ENCODE results near the gene ASL.
"Not testable (repeated sequence)": the region's sequence is repeated elsewhere in the genome, so short reads cannot be mapped to it uniquely, and the experiment has no call there.

ASL gene

DNA sequence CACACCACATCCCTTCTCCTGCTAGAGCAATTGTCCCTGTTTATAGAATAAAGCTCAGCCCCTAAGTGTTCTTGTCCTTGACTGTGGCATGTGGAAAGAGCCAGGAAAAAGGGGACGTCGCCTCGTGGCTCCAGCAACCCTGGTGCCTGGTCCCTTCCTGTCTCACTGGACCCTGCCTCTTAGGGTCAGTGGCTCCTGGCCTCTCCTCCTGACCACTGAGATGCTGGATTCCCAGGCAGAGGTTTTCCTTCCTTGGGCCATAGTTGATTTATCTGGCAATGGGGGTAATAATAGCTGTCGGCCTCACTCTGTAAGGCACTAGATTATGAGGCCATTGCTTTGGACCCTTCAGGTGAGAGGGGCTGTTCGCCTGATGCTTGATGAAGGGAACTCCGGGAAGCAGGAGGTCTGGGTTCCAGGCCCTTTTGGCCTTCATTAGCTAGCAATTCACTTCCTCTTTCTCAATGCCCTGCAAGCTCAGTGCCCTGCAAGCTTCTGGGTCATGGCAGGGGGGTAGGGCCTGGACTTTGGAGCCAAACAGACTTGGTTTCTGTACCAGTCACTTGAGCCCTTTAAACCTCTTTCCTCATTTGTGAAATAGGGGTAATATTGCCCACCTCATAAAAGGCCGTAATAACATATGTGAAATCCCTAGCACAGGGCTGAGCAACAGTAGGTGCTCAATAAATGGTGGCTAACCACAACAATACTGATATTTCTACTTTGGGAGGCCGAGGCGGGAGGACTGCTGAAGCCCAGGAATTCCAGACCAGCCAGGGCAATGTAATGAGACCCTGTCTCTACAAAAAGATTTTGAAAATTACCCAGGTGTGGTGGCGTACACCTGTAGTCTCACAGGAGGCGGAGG lies 1.1 kb downstream of the ASL start:
- no peak for DNase-seq

- no peak for DNase-seq
Observed at GRCh38 chr7:66078067-66078466, 2.4 kb downstream of the ASL start.

DNA sequence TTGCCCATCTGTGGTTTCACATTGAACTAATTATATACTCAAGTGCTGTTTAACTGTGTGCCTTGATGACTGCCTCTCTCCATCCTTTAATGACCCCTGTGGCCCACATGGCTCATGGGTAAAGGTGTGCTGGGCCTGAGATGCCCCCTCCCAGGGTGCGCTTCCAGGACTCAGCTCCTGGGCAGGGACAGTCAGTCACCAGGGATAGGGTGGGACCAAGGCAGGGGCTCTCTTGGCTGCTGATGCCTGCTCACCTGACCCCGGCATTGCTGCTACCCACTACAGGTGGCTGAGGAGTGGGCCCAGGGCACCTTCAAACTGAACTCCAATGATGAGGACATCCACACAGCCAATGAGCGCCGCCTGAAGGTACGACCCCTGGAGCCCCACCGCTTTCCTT lies 6.5 kb downstream of the ASL start:
- DNase-seq: no peak

DNA sequence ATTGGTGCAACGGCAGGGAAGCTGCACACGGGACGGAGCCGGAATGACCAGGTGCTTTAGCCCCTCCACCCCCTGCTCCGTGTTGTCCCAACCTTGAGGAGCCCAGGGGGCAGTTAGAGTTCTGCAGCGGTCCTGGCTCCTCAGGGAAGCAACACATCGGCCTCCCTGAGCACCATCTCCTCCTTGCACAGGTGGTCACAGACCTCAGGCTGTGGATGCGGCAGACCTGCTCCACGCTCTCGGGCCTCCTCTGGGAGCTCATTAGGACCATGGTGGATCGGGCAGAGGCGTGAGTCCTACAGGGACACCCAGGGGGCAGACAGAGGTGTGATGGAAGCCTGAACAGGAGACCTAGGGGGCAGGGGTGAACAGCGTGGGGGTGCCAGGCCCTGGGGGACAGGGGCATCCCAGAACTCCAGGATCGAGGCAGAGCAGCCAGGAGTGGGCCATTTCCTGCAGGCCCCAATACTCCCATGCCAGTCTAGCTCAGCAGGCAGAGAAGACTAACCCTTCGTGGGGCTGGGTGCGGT lies 7.3 kb downstream of the ASL start:
- DNase-seq: no peak

- no peak for DNase-seq
Observed at GRCh38 chr7:66083677-66084076, 8.1 kb downstream of the ASL start.

DNA sequence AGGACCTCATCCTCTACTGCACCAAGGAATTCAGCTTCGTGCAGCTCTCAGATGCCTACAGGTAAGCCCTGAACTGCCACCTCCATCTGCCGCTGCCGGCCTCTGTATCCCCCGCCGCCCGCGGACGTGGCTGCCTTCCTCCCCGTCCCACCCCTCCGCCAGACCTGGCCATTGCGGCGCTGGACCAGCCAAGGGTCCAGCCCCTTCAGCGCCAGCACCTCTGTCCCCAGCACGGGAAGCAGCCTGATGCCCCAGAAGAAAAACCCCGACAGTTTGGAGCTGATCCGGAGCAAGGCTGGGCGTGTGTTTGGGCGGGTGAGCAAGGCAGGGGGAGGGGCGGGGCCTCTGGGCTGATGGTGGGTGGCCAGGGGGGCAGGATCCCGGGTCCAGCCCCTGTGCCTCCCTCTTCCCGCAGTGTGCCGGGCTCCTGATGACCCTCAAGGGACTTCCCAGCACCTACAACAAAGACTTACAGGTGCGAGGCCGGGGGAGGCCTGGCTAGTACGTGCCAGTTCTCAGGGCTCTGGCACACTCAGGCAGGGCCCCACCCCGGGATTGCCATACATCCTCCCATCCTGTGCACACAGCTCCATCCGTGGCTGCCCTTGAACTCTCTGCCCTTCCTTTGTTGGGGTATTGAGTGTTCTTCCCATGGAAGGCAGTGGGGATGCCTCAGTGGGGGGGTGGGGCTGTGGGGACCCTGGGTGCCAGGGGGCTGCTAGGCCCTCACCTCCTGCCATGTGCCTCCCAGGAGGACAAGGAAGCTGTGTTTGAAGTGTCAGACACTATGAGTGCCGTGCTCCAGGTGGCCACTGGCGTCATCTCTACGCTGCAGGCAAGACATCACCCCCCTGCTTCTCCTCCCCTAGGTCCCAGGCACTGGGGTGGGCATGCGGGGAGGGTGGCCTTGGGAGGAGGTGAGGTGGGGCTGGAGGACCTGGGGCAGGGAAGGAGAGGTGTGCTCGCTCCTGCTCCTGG lies 13.5 kb downstream of the ASL start:
- no peak for DNase-seq

DNA sequence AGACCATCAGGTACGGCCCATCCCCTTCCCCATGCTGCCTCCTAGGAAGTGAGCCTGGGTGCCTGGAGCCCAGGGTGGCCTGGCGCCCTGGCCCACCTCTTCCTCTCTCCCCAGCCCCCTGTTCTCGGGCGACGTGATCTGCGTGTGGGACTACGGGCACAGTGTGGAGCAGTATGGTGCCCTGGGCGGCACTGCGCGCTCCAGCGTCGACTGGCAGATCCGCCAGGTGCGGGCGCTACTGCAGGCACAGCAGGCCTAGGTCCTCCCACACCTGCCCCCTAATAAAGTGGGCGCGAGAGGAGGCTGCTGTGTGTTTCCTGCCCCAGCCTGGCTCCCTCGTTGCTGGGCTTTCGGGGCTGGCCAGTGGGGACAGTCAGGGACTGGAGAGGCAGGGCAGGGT lies 17.0 kb downstream of the ASL start:
- DNase-seq: no peak

DNA sequence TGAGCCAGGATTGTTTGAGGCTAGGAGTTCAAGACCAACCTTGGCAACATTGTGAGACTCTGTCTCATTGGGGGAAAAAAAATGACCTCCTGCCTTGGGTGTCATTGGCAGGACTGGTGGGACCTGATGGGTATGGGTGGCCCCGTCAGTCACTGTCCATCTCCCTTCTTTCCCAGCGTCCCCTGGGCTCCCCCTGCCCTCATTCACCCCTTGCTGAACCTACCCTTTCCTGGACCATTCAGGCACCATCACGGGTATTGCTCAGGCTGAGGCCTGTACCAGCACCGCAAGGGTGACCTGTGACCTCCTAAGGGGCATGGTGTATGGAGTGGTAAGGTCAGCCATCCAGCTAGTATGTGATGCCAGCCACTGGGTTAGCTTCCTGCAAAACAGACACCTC lies 19.4 kb downstream of the ASL start:
- no peak for DNase-seq

DNA sequence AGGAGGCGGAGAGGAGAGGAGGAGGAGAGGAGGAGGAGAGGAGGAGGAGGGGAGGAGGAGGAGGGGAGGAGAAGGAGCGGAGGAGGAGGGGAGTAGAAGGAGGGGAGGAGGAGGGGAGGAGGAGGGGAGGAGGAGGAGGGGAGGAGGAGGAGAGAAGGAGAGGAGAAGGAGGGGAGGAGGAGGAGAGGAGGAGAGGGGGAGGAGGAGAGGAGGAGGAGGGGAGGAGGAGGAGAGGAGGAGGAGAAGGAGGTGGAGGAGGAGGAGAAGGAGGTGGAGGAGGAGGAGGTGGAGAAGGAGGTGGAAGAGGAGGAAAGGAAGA lies 23.6 kb downstream of the ASL start:
- DNase-seq: no peak

GRCh38 chr7:66099551-66100407 lies 24.2 kb downstream of the ASL start:
- peak; percentile 87 for DNase-seq

GRCh38 chr7:66100408-66101050 lies 24.9 kb downstream of the ASL start:
- DNase-seq: peak; percentile 68

- DNase-seq: not testable (repeated sequence)
Observed at GRCh38 chr7:66102168-66102567, 26.5 kb downstream of the ASL start.

- not testable (repeated sequence) for DNase-seq
Observed at GRCh38 chr7:66103994-66104393, 28.4 kb downstream of the ASL start.

- DNase-seq: no peak
Observed at GRCh38 chr7:66105263-66105748, 29.7 kb downstream of the ASL start.

DNA sequence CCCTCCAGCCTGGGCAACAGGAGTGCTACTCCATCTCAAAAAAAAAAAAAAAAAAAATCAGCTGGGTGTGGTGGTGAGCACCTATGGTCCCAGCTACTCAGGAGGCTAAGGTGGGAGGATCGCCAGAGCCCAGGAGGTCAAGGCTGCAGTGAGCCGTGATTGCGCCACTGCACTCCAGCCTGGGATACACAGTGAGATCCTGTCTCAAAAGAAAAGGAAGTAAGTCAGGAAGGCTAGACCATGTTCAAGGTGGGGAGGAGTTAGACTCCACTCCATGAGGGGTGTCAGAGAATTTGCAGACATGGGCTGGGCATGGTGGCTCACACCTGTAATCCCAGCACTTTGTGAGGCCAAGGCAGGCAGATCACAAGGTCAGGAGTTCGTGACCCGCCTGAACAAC lies 32.8 kb downstream of the ASL start:
- DNase-seq: not testable (repeated sequence)

DNA sequence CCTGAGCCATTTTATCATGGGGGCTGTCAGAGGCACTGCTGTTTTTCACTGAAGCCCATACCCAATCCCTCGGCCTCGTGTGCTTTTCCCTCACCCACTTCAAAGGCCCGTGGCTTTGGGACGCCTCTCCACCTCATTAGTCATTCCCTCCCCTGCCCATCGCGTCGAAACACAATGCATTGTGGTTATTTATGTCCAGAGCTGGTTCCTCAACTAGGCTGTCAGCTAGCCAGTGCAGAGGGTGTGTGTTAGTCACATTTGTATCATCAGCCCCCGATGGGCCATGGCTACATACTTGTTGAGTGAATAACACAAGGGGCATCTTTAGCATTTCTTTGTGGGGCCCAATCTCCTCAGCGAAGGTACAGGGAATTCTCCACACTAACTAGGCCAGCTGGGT lies 35.2 kb downstream of the ASL start:
- no peak for DNase-seq

DNA sequence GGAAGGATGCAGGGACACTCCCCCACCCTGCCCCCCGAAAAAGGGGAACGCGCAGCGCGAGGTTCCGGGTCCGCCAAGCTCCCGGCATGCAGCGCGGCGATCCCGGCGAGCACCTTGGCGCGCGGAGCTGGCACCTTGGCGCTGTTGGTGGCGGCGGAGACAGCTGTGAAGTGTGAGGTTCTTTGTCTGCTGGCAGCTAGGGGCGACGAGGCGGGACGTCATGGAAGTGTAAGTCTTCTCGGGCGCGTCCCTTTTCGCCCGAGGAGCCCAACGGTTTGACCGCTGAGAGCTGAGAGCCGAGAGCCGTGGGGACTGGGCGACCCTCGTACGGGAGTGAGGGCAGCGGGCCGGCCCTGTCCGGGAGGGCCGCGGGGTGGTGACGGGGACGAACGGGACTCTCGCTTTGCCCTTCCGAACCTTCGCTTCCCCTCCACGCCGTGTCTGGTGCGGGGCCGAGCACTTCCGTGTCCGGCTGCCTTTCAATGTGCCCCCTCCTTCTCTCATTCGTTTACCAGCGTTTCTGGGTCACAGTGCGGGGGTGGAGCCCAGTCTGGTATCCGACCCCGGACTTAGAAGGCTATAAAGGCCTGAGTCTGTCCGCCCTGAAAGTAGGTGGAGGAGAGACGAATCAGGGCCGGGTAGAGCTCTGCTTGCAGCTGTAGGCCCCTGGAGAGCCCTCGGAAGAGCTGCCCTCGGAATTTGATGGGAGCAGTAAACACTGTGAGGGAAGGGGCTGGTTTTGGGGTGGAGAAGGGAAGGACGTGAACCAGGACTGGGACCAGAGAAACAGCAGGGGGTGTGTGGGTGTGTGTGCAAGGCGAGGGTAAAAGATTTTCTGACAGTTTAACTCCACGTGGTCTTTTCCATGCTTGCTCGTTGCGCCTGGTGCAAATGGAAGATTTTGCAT lies 39.4 kb downstream of the ASL start, which contains the start of gene CRCP:
Gene CRCP, plus strand, starts transcription at position 105 of the 907 bp plus-strand sequence. Its CDS starts 116 bp downstream, at position 221.
- peak; percentile 82 for DNase-seq

DNA sequence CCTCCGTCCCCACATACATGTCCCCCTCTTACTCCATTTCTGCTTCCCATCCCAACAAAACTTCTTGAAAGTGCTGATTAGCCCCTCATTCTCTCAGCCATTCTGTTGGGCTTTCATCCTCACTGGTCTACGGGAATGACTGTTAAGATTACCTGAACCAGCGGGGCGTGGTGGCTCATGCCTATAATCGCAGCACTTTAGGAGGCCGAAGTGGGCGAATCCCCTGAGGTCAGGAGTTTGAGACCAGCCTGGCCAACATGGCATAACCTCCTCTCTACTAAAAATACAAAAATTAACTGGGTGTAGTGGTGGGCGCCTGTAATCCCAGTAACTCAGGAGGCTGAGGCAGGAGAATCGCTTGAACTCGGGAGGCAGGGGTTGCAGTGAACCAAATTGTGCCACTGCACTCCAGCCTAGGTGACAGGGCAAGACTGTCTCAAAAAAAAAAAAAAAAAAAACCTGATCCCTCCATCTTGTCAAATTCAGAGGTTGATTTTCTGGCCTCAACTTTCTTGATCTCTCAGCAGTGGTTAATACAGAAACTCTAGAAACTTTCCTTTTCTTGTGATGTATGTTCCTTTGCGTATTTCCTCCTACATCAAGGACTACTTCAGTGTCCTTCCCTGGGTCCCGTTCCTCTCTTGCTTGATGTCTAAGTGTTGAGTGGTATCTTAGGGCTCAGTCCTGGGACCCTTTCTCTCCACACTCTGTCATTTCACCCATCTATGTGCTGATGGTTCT lies 41.2 kb downstream of the ASL start:
- not testable (repeated sequence) for DNase-seq

- no peak for DNase-seq
Observed at GRCh38 chr7:66118603-66119002, 43.0 kb downstream of the ASL start.

Measured in NCI-H146 (cell line).